GM12878 (cell line): Measurements from ENCODE around the gene ALKBH2. TPM values are rescaled to one million over a fixed set of nuclear protein-coding genes. Genes with fewer than 3 reads are reported as not detected.

ENCODE experiments used
- ATAC-seq: fragments of 200-7000 bp; cut with Tn5 transposase; 3 replicates; pipeline ENCODE4 v1.9.1; 2020; ENCODE audit warnings: mild to moderate bottlenecking, moderate library complexity
- BruUV-seq: library from RNA; stranded (reverse); fragments of 400-500 nt; replicated peaks from 2 replicates; lab custom pipeline; 2021; lab: Mats Ljungman, UMichigan
- CTCF ChIA-PET: fragments of 300-600 bp; sonication (Branson Sonifier 250); formaldehyde crosslinking; extraction: SDS; loops from one replicate; lab custom pipeline; 2021; ENCODE audit warnings: inconsistent platforms; lab: Yijun Ruan, JAX
- POLR2A ChIA-PET: fragments of 350-600 bp; formaldehyde crosslinking; extraction: SDS; loops from one replicate; lab custom pipeline; 2021; ENCODE audit warnings: inconsistent platforms; lab: Charles Lee
- RAD21 ChIA-PET: fragments of 300-600 bp; sonication (Branson Sonifier 250); formaldehyde crosslinking; loops from one replicate; lab custom pipeline; 2023; ENCODE audit warnings: antibody characterized with exemption; ENCODE audit not compliant: unreplicated experiment; lab: Charles Lee
- SMC1A ChIA-PET: fragments of 300-600 bp; sonication (Branson Sonifier 250); formaldehyde crosslinking; loops from one replicate; lab custom pipeline; 2023; ENCODE audit not compliant: unreplicated experiment, uncharacterized antibody; lab: Charles Lee
- DNase-seq: peaks from one replicate; pipeline ENCODE4 v3.0.0-alpha.2; 2011; ENCODE audit warnings: low read depth, low spot score
- FAIRE-seq: peaks from 3 replicates; lab custom pipeline; 2011; peaks lifted over from hg19 to GRCh38; lab: Jason Lieb, UNC
- H2AFZ ChIP-seq: 2 replicates; pipeline ENCODE4 v1.6.0; 2011; ENCODE audit warnings: low read depth, low read length, control low read depth; ENCODE audit not compliant: control insufficient read depth
- H3K27ac ChIP-seq: 2 replicates; pipeline ENCODE4 v1.5.1; 2011; ENCODE audit warnings: control low read depth; ENCODE audit not compliant: control insufficient read depth, insufficient read depth
- H3K27me3 ChIP-seq, 2 experiments: replicated peaks in 1 of 2; 2 replicates each; pipeline versions ENCODE4 v1.6.0 to v1.6.1; 2011; ENCODE audit warnings: low read length in 1 of 2; ENCODE audit not compliant: control insufficient read depth in 2 of 2, insufficient read depth in 2 of 2
- H3K36me3 ChIP-seq, 2 experiments: 2 replicates each; pipeline ENCODE4 v1.5.1; 2011; ENCODE audit warnings: low read length in 1 of 2; ENCODE audit not compliant: control insufficient read depth in 2 of 2, insufficient read depth in 2 of 2
- H3K4me1 ChIP-seq: 2 replicates; pipeline ENCODE4 v1.6.1; 2011; ENCODE audit warnings: mild to moderate bottlenecking, low read length, moderate library complexity, mixed read lengths; ENCODE audit not compliant: control insufficient read depth, insufficient read depth
- H3K4me2 ChIP-seq: 2 replicates; pipeline ENCODE4 v1.6.0; 2011; ENCODE audit warnings: control low read depth; ENCODE audit not compliant: control insufficient read depth, insufficient read depth
- H3K4me3 ChIP-seq: fragments of 200-600 bp; sonication (generic); 2 replicates; pipeline ENCODE4 v1.5.1; 2016
- H3K79me2 ChIP-seq: 2 replicates; pipeline ENCODE4 v1.6.0; 2011; ENCODE audit warnings: low read length; ENCODE audit not compliant: control insufficient read depth, insufficient read depth
- H3K9ac ChIP-seq: 2 replicates; pipeline ENCODE4 v1.8.0; 2011; ENCODE audit warnings: low read length, control low read depth, mixed read lengths; ENCODE audit not compliant: control insufficient read depth, insufficient read depth
- H3K9me3 ChIP-seq: replicated peaks from 3 replicates; pipeline ENCODE4 v1.5.1; 2011; ENCODE audit warnings: mild to moderate bottlenecking, low read length; ENCODE audit not compliant: control insufficient read depth, insufficient read depth
- H4K20me1 ChIP-seq: 2 replicates; pipeline ENCODE4 v1.6.0; 2011; ENCODE audit not compliant: control insufficient read depth, insufficient read depth
- CTCF ChIP-seq, 3 experiments: IDR thresholded peaks in 2 of 3; conservative IDR thresholded peaks in 1 of 3; 2 replicates each; pipeline ENCODE4 v1.5.1; 2011; ENCODE audit warnings: low read depth in 3 of 3, low read length in 3 of 3, mild to moderate bottlenecking in 3 of 3, control low read depth in 2 of 3, moderate library complexity in 2 of 3, inconsistent platforms in 1 of 3, mixed read lengths in 1 of 3; ENCODE audit not compliant: control insufficient read depth in 2 of 3, insufficient read depth in 1 of 3; ENCODE audit errors: extremely low read depth in 1 of 3
- ETV6 ChIP-seq, 2 experiments: fragments of 450-650 bp in 1 of 2; IDR thresholded peaks in 1 of 2; conservative IDR thresholded peaks in 1 of 2; 2 replicates each; pipeline ENCODE4 v1.6.1; 2014; ENCODE audit warnings: antibody characterized with exemption in 1 of 2, borderline replicate concordance in 1 of 2, low read depth in 1 of 2, mild to moderate bottlenecking in 1 of 2, moderate library complexity in 1 of 2
- GATAD2B ChIP-seq: fragments of 450-650 bp; conservative IDR thresholded peaks from 2 replicates; pipeline ENCODE4 v1.6.1; 2017; ENCODE audit warnings: low read depth, mild to moderate bottlenecking, moderate library complexity
- IRF4 ChIP-seq: IDR thresholded peaks from 2 replicates; pipeline ENCODE4 v1.6.1; 2011; ENCODE audit warnings: low read depth, low read length
- KDM1A ChIP-seq: fragments of 200-600 bp; sonication (generic); IDR thresholded peaks from 2 replicates; pipeline ENCODE4 v1.6.1; 2016; ENCODE audit warnings: borderline replicate concordance
- MEF2B ChIP-seq: fragments of 450-650 bp; IDR thresholded peaks from 2 replicates; pipeline ENCODE4 v1.6.1; 2018; ENCODE audit warnings: mild to moderate bottlenecking, moderate library complexity; ENCODE audit not compliant: partially characterized antibody, poor library complexity, severe bottlenecking
- MYC ChIP-seq: IDR thresholded peaks from 2 replicates; pipeline ENCODE4 v1.6.1; 2011; ENCODE audit warnings: mild to moderate bottlenecking, low read length, moderate library complexity, inconsistent platforms; ENCODE audit not compliant: insufficient read depth, insufficient replicate concordance, insufficient read length, severe bottlenecking
- NFYA ChIP-seq: IDR thresholded peaks from 2 replicates; pipeline ENCODE4 v1.6.1; 2011; ENCODE audit warnings: low read depth, mild to moderate bottlenecking, low read length, improper control_type of control experiment, borderline replicate concordance
- RELA ChIP-seq: fragments of 450-650 bp; IDR thresholded peaks from 2 replicates; pipeline ENCODE4 v1.8.0; 2014; ENCODE audit warnings: borderline replicate concordance; ENCODE audit not compliant: partially characterized antibody
- STAT1 ChIP-seq: fragments of 450-650 bp; conservative IDR thresholded peaks from 2 replicates; pipeline ENCODE4 v1.6.1; 2014; ENCODE audit warnings: antibody characterized with exemption, mild to moderate bottlenecking
- TCF12 ChIP-seq: IDR thresholded peaks from 2 replicates; pipeline ENCODE4 v1.6.1; 2011; ENCODE audit warnings: low read depth, mild to moderate bottlenecking, low read length
- ZBED1 ChIP-seq: IDR thresholded peaks from 2 replicates; pipeline ENCODE4 v1.6.1; 2016; ENCODE audit warnings: borderline replicate concordance
- WGBS: methylation state at CpG from one replicate; pipeline ENCODE4 v1.1.6; 2016; ENCODE audit warnings: low lambda C conversion rate; ENCODE audit not compliant: insufficient replicate concordance, insufficient coverage; ENCODE audit errors: missing lambda C conversion rate; 5-methylcytosine and 5-hydroxymethylcytosine counted together
- in situ Hi-C: fragments of 300-500 bp; cut with MboI; formaldehyde crosslinking; loops from 9 replicates; pipeline ENCODE4 v1.14.3; 2018; ENCODE audit warnings: mixed read lengths
- intact Hi-C: fragments of 100-400 bp; cut with micrococcal nuclease; formaldehyde crosslinking; loops from one replicate; pipeline ENCODE4 v1.14.2; 2022; ENCODE audit not compliant: unreplicated experiment
- polyA plus RNA-seq, 11 experiments: library from polyadenylated mRNA; depleted of rRNA in 4 of 11; unstranded in 6 of 11; stranded (reverse) in 5 of 11; fragments of >200 nt; fragmentation: Nextera tagmentation in 4 of 11; fragmentation: Illumina TruSeq in 1 of 11; extraction: Ambion mirVana in 4 of 11; extraction: Trizol in 1 of 11; gene quantifications; 1 replicate in 1 of 11; 2 replicates in 10 of 11; pipeline versions ENCODE4 v1.2.1 to v1.2.3, GENCODE V29; 2011 to 2016; ENCODE audit warnings: inconsistent platforms in 2 of 11, missing spikeins in 2 of 11, low read depth in 1 of 11
- total RNA-seq, 4 experiments: library from RNA; depleted of rRNA in 3 of 4; stranded (reverse); fragments of >200 nt in 3 of 4; fragmentation: Illumina TruSeq in 1 of 4; extraction: Trizol in 1 of 4; gene quantifications; 2 replicates each; pipeline versions ENCODE4 v1.2.1 to v1.2.3, GENCODE V29; 2013 to 2021
- TF ChIP-seq, protein P1 (sequence below): IDR thresholded peaks from 2 replicates; pipeline ENCODE4 v1.6.1; 2011; ENCODE audit warnings: mild to moderate bottlenecking, low read depth, low read length, moderate library complexity; ENCODE audit not compliant: insufficient replicate concordance

The ALKBH2 gene
- total and polyA plus RNA-seq, 10 of the 15 experiments (the other 5 are each of a cell fraction or from before 2014, with no cell fraction given), result 5.6 to 40.3 (median 31.2) TPM

GRCh38 chr12:109047081-109047805 lies 46.0 kb downstream of the ALKBH2 start:
- no peak for TF ChIP-seq NFYA
- TF ChIP-seq RELA, result no peak
- TF ChIP-seq KDM1A, result no peak
- no peak for TF ChIP-seq STAT1
- no peak for TF ChIP-seq TCF12
- TF ChIP-seq GATAD2B, result no peak
- no peak for TF ChIP-seq IRF4
- TF ChIP-seq MYC, result no peak
- no peak for TF ChIP-seq ETV6 (conservative IDR thresholded peaks at IDR 0.05 in 1 of 2, IDR thresholded peaks at IDR 0.05 in 1 of 2; ENCODE audit: borderline replicate concordance in 1 of 2, low read depth in 1 of 2)
- no peak for TF ChIP-seq CTCF (IDR thresholded peaks at IDR 0.05 in 2 of 3, conservative IDR thresholded peaks at IDR 0.05 in 1 of 3; ENCODE audit: control insufficient read depth in 2 of 3, extremely low read depth in 1 of 3, insufficient read depth in 1 of 3, low read depth in 3 of 3, low read length in 3 of 3)
- no peak for TF ChIP-seq MEF2B
- TF ChIP-seq ZBED1, result no peak
- TF ChIP-seq, protein P1, sequence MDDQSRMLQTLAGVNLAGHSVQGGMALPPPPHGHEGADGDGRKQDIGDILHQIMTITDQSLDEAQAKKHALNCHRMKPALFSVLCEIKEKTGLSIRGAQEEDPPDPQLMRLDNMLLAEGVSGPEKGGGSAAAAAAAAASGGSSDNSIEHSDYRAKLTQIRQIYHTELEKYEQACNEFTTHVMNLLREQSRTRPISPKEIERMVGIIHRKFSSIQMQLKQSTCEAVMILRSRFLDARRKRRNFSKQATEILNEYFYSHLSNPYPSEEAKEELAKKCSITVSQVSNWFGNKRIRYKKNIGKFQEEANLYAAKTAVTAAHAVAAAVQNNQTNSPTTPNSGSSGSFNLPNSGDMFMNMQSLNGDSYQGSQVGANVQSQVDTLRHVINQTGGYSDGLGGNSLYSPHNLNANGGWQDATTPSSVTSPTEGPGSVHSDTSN, result no peak
- no peak overlapping the region for H3K9ac ChIP-seq
- RAD21 ChIA-PET, result no interaction called here
- 81% methylated on average over 8 of the region's 8 CpGs for WGBS
- H3K4me3 ChIP-seq, result no peak overlapping the region
- CTCF ChIA-PET, result no interaction called here
- no peak for DNase-seq
- H2AFZ ChIP-seq, result no peak overlapping the region
- H3K27me3 ChIP-seq, result no peaks in the 10 kb centered on the region
- BruUV-seq, result no TSS peak
- SMC1A ChIA-PET, result interaction anchor here (0.6 kb wide), 1 partner anchor 43 kb away, joined by 3 read pairs; no protein-coding TSS in a partner anchor
- no peak for ATAC-seq
- no peak overlapping the region for H3K27ac ChIP-seq
- H3K4me1 ChIP-seq, result peaks cover 3% of the 10 kb centered on the region; the same call in 1 of the 2 replicates
- POLR2A ChIA-PET, result no interaction called here
- intact Hi-C loops, result no loop called here
- in situ Hi-C loops, result no loop called here
- H4K20me1 ChIP-seq, result no peaks in the 10 kb centered on the region
- no peak overlapping the region for H3K4me2 ChIP-seq
- H3K9me3 ChIP-seq, result no peaks in the 10 kb centered on the region
- FAIRE-seq, result no peak
- no peaks in the 10 kb centered on the region for H3K36me3 ChIP-seq
- no peaks in the 10 kb centered on the region for H3K79me2 ChIP-seq
